GM18505 (cell line): ENCODE data around the gene SLAMF7.
A peak's percentile ranks its signal among the peaks of the same experiment; 100 is the strongest.
"Not testable (repeated sequence)": the region's sequence is repeated elsewhere in the genome, so short reads cannot be mapped to it uniquely, and the experiment has no call there.

ENCODE experiments used
- ATAC-seq: cut with Tn5 transposase; IDR thresholded peaks from one replicate; pipeline ENCODE4 v1.9.1; 2021; ENCODE audit not compliant: unreplicated experiment
- POLR2A ChIP-seq: IDR thresholded peaks from 4 replicates; pipeline ENCODE4 v1.6.1; 2011; ENCODE audit warnings: borderline replicate concordance; ENCODE audit not compliant: insufficient read depth, insufficient read length; ENCODE audit errors: extremely low read depth

SLAMF7 gene

GRCh38 chr1:160726498-160727315 is 12.3 kb upstream of the SLAMF7 start:
- TF ChIP-seq POLR2A: no peak
- ATAC-seq: peak; percentile 60

GRCh38 chr1:160727316-160727640 is 11.8 kb upstream of the SLAMF7 start:
- TF ChIP-seq POLR2A: no peak
- no peak for ATAC-seq

GRCh38 chr1:160731564-160731963 is 7.5 kb upstream of the SLAMF7 start:
- not testable (repeated sequence) for ATAC-seq

- no peak for TF ChIP-seq POLR2A
- no peak for ATAC-seq
These were observed 7.1 kb upstream of the SLAMF7 start for GRCh38 chr1:160731990-160732389.

GRCh38 chr1:160733898-160734297 is 5.1 kb upstream of the SLAMF7 start:
- no peak for TF ChIP-seq POLR2A
- ATAC-seq: no peak

- TF ChIP-seq POLR2A: no peak
- ATAC-seq: no peak
These were observed 4.7 kb upstream of the SLAMF7 start for GRCh38 chr1:160734301-160734700.

- TF ChIP-seq POLR2A: no peak
These were observed 776 bp upstream of the SLAMF7 start for GRCh38 chr1:160738271-160738670.

GRCh38 chr1:160740133-160740688 is 1.2 kb downstream of the SLAMF7 start:
- no peak for ATAC-seq
- no peak for TF ChIP-seq POLR2A

More at GRCh38 chr1:160738271-160738670, 776 bp upstream of the SLAMF7 start:
- ATAC-seq: no peak

- no peak for ATAC-seq
- TF ChIP-seq POLR2A: peak; percentile 45
These were observed 2.0 kb downstream of the SLAMF7 start for GRCh38 chr1:160741092-160741501.

GRCh38 chr1:160741612-160742348 is 2.7 kb downstream of the SLAMF7 start:
- no peak for ATAC-seq
- no peak for TF ChIP-seq POLR2A

- peak; percentile 31 for TF ChIP-seq POLR2A
- ATAC-seq: no peak
These were observed 3.5 kb downstream of the SLAMF7 start for GRCh38 chr1:160742428-160743127.

GRCh38 chr1:160743266-160743665 is 4.2 kb downstream of the SLAMF7 start:
- TF ChIP-seq POLR2A: no peak
- ATAC-seq: no peak

- TF ChIP-seq POLR2A: no peak
- no peak for ATAC-seq
These were observed 5.3 kb downstream of the SLAMF7 start for GRCh38 chr1:160744199-160744851.

- TF ChIP-seq POLR2A: peak; percentile 17
- no peak for ATAC-seq
These were observed 5.9 kb downstream of the SLAMF7 start for GRCh38 chr1:160744852-160745520.
